ENCODE data around the gene CSRP3.

DNA sequence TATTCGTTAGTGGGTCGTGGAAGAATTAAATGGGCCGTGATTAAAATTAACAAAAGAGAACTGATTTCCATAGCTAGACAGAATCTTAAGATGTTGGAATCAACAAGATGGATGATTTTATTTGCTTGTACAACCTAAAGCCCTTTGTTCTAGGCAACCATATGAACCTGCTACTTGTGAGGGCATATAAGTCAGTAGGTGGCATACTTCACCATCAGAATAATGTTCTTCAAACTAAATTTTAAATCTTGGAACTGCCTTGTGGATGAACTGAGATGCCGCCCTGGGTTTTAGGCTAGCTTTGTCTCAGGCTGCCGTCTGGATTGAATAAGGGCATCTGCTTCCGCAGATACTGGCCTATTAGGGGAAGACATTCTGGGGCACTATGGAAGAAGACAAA, 40.9 kb downstream of the CSRP3 start:
- TF ChIP-seq, protein P1, sequence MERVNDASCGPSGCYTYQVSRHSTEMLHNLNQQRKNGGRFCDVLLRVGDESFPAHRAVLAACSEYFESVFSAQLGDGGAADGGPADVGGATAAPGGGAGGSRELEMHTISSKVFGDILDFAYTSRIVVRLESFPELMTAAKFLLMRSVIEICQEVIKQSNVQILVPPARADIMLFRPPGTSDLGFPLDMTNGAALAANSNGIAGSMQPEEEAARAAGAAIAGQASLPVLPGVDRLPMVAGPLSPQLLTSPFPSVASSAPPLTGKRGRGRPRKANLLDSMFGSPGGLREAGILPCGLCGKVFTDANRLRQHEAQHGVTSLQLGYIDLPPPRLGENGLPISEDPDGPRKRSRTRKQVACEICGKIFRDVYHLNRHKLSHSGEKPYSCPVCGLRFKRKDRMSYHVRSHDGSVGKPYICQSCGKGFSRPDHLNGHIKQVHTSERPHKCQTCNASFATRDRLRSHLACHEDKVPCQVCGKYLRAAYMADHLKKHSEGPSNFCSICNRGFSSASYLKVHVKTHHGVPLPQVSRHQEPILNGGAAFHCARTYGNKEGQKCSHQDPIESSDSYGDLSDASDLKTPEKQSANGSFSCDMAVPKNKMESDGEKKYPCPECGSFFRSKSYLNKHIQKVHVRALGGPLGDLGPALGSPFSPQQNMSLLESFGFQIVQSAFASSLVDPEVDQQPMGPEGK (CRISPR knock-in tag; IDR thresholded peaks at IDR 0.05; ENCODE audit: borderline replicate concordance): no peak
- no peak for TF ChIP-seq TOX (CRISPR knock-in tag; IDR thresholded peaks at IDR 0.05; ENCODE audit: borderline replicate concordance)
- no peak for TF ChIP-seq GLIS3 (CRISPR knock-in tag; IDR thresholded peaks at IDR 0.05)
- no peak for TF ChIP-seq CREB5 (CRISPR knock-in tag; IDR thresholded peaks at IDR 0.05; ENCODE audit: low read depth)
- TF ChIP-seq ZNF70 (CRISPR knock-in tag; IDR thresholded peaks at IDR 0.05): no peak
- no peak for TF ChIP-seq RARB (CRISPR knock-in tag; IDR thresholded peaks at IDR 0.05)
- TF ChIP-seq CSDC2 (CRISPR knock-in tag; IDR thresholded peaks at IDR 0.05): no peak
- TF ChIP-seq ARNTL (CRISPR knock-in tag; IDR thresholded peaks at IDR 0.05; ENCODE audit: borderline replicate concordance, low read depth): no peak
- TF ChIP-seq TSHZ2 (CRISPR knock-in tag; IDR thresholded peaks at IDR 0.05): no peak
- no peak for TF ChIP-seq ZFP30 (CRISPR knock-in tag; IDR thresholded peaks at IDR 0.05)
- no peak for TF ChIP-seq POU6F1 (CRISPR knock-in tag; IDR thresholded peaks at IDR 0.05; ENCODE audit: borderline replicate concordance, low read depth)
- no peak for TF ChIP-seq ZNF8 (CRISPR knock-in tag; IDR thresholded peaks at IDR 0.05)
- TF ChIP-seq SNAI2 (CRISPR knock-in tag; IDR thresholded peaks at IDR 0.05): no peak
